Measurements from ENCODE around the gene RABL6. TPM values are rescaled to one million over a fixed set of nuclear protein-coding genes. Genes with fewer than 3 reads are reported as not detected.
"Not testable (repeated sequence)": the region's sequence is repeated elsewhere in the genome, so short reads cannot be mapped to it uniquely, and the experiment has no call there.

The RABL6 gene
- polyA plus RNA-seq, 4 donors = 75.5 to 114 (median 82.3) TPM

DNA sequence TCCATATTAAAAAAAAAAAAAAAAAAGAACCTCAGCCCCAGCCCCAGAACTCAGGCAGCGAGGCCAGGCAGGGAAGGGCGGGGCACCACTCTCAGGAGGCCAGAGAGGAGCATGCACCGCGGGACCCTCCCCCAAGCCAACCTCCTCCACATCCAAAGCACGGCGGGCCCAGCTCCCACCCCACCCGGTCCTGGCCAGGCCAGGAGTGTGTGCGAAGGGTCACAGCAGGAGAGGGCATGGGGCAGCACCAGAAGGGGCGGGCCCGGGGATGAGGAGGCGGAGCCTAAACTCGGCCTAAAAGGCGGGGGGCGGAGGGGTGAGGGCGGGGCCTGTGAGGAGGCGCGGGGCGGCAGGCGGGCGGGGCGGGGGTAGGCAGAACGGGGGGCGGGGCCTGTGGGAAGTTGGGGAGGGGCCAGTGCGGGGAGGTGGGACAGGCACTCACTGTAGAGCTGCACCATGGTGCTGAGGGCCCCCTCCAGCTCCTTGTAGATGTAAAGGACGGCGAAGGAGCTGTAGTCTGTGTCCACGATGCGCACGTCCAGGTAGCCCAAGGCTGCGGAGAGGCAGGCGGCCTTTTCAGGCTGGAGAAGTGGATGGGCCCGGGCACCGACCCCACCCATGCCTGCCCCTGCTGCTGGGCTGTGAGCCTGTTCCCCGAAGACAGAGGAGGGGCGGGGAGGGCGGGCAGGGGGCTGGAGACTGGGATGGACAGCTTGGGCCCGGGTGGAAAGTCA, 44.7 kb upstream of the RABL6 start:
- H3K27ac ChIP-seq (ENCODE audit: low read depth in 1 of 3, low read length in 2 of 3) = no peak overlapping the region
- H3K4me3 ChIP-seq (ENCODE audit: low read depth in 1 of 3, low read length in 3 of 3) = no peak overlapping the region
- peak; percentile 20 to 65 for DNase-seq
- no peaks in the 10 kb centered on the region for H3K27me3 ChIP-seq (ENCODE audit: control insufficient read depth in 3 of 3, insufficient read depth in 3 of 3, low read length in 3 of 3)
- H3K9me3 ChIP-seq (ENCODE audit: control insufficient read depth in 2 of 2, insufficient read depth in 1 of 2, low read depth in 1 of 2, low read length in 1 of 2) = peaks cover 0 to 11% of the 10 kb centered on the region in 2 donors
- H3K36me3 ChIP-seq (ENCODE audit: control insufficient read depth in 3 of 3, insufficient read depth in 2 of 3, low read depth in 1 of 3, low read length in 3 of 3) = no peaks in the 10 kb centered on the region
- no peak for FAIRE-seq
- H3K4me1 ChIP-seq (ENCODE audit: control insufficient read depth in 3 of 3, insufficient read depth in 2 of 3, low read depth in 1 of 3, low read length in 2 of 3) = peaks cover 0 to 17% (median 0%) of the 10 kb centered on the region in 3 donors
- 20 to 21% (median 21%) methylated on average over 30 to 37 of the region's 37 CpGs for WGBS, 3 donors

DNA sequence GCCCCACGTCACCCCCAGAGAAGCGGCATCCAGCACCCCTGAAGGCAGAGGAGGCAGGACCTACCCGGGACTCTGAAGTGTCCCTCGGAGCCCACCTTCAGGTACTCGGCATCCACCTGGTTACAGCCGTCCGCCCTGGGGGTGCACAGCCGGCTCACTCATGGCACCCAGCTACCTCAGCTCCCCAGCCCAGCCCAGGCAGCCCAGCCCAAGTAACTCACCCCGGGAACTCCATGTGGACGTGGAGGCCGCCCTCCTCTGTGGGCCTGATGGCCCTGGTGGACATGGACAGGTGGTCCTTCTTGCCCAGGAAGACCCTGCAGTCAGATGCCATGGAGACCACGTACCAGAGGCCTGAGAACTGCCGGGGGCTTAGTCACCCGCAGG, 44.1 kb upstream of the RABL6 start:
- Histone ChIP-seq H3K27ac (ENCODE audit: low read depth in 1 of 3, low read length in 2 of 3) (no peak overlapping the region), H3K27me3 (ENCODE audit: control insufficient read depth in 3 of 3, insufficient read depth in 3 of 3, low read length in 3 of 3) (no peaks in the 10 kb centered on the region), H3K36me3 (ENCODE audit: control insufficient read depth in 3 of 3, insufficient read depth in 2 of 3, low read depth in 1 of 3, low read length in 3 of 3) (no peaks in the 10 kb centered on the region), H3K4me3 (ENCODE audit: low read depth in 1 of 3, low read length in 3 of 3) (no peak overlapping the region), H3K9me3 (ENCODE audit: control insufficient read depth in 2 of 2, insufficient read depth in 1 of 2, low read depth in 1 of 2, low read length in 1 of 2) (peaks cover 0 to 11% of the 10 kb centered on the region in 2 donors), H3K4me1 (ENCODE audit: control insufficient read depth in 3 of 3, insufficient read depth in 2 of 3, low read depth in 1 of 3, low read length in 2 of 3) (peaks cover 0 to 17% (median 0%) of the 10 kb centered on the region in 3 donors)
- no peak for DNase-seq
- WGBS, 3 donors = 85 to 87% (median 86%) methylated on average over 14 of the region's 14 CpGs
- no peak for FAIRE-seq

DNA sequence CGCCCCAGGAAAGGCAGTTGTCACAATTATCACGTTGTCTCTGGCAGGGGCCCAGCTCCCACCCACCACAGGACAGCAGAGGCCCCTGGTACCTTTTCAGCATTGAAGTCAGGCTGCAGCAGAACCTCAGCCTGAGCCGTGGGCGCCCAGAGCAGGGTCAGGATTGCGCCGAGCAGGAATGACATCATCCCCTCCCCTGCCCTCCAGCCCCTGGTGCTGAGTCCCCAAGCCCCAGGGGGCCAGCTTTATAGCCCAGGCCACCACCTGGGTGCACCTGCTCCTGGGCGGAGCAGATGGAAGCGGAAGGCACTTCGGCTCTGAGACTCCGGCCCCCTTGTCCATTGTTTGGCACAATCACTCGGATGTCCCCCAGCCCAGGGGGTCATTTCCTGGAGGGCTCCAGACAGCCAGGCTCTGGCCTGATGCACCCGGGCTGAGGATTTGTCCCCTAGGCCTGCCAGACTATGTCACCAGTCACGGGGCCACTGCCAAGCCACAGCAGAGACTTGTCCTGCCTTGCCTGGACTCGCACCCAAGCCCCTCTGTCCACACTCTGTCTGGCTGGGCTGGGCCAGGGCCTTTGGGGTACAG, 43.4 kb upstream of the RABL6 start, which contains the start of gene LCN15:
TSS of gene LCN15 (minus strand) at position 218 of the 591 bp plus-strand sequence. CDS start at position 188, 30 bp downstream.
- Histone ChIP-seq H3K27ac (ENCODE audit: low read depth in 1 of 3, low read length in 2 of 3) (no peak within 1 kb of the TSS), H3K36me3 (ENCODE audit: control insufficient read depth in 3 of 3, insufficient read depth in 2 of 3, low read depth in 1 of 3, low read length in 3 of 3) (no peaks in the 10 kb centered on the region), H3K27me3 (ENCODE audit: control insufficient read depth in 3 of 3, insufficient read depth in 3 of 3, low read length in 3 of 3) (no peaks in the 10 kb centered on the region), H3K4me3 (ENCODE audit: low read depth in 1 of 3, low read length in 3 of 3) (no peak within 1 kb of the TSS), H3K4me1 (ENCODE audit: control insufficient read depth in 3 of 3, insufficient read depth in 2 of 3, low read depth in 1 of 3, low read length in 2 of 3) (peaks cover 0 to 17% (median 0%) of the 10 kb centered on the region in 3 donors), H3K9me3 (ENCODE audit: control insufficient read depth in 2 of 2, insufficient read depth in 1 of 2, low read depth in 1 of 2, low read length in 1 of 2) (peaks cover 0 to 11% of the 10 kb centered on the region in 2 donors)
- DNase-seq (peak in 1 of 2 donors; percentile 52), FAIRE-seq (no peak)
- WGBS, 3 donors = 26 to 56% (median 53%) methylated on average over 14 of the region's 14 CpGs

DNA sequence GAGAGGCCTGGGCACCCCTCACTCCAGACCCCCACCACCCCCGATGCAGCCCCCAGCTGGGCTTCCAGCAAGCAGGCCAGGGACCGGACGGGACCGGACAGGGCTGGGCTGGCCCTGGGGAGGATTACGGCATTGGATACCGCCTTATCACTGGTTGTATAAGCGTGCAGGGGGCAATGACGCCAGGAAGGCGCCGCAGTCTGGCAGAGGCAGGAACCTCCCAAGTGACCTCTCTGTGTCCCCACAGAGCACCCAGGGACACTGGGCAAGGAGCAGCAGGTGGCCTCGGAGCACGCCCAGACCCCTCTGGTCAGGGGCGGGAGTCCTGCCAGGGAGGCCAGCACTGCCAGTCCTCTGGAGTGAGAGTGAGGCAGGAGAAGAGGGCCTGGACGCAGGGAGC, 42.7 kb upstream of the RABL6 start:
- DNase-seq = peak in 1 of 2 donors; percentile 49
- no peaks in the 10 kb centered on the region for H3K36me3 ChIP-seq (ENCODE audit: control insufficient read depth in 3 of 3, insufficient read depth in 2 of 3, low read depth in 1 of 3, low read length in 3 of 3)
- peaks cover 0 to 20% (median 0%) of the 10 kb centered on the region in 3 donors for H3K4me1 ChIP-seq (ENCODE audit: control insufficient read depth in 3 of 3, insufficient read depth in 2 of 3, low read depth in 1 of 3, low read length in 2 of 3)
- no peaks in the 10 kb centered on the region for H3K27me3 ChIP-seq (ENCODE audit: control insufficient read depth in 3 of 3, insufficient read depth in 3 of 3, low read length in 3 of 3)
- no peak for FAIRE-seq
- 49 to 84% (median 68%) methylated on average over 14 of the region's 14 CpGs for WGBS, 3 donors
- no peak overlapping the region for H3K4me3 ChIP-seq (ENCODE audit: low read depth in 1 of 3, low read length in 3 of 3)
- H3K27ac ChIP-seq (ENCODE audit: low read depth in 1 of 3, low read length in 2 of 3) = no peak overlapping the region
- H3K9me3 ChIP-seq (ENCODE audit: control insufficient read depth in 2 of 2, insufficient read depth in 1 of 2, low read depth in 1 of 2, low read length in 1 of 2) = peaks cover 0 to 11% of the 10 kb centered on the region in 2 donors

DNA sequence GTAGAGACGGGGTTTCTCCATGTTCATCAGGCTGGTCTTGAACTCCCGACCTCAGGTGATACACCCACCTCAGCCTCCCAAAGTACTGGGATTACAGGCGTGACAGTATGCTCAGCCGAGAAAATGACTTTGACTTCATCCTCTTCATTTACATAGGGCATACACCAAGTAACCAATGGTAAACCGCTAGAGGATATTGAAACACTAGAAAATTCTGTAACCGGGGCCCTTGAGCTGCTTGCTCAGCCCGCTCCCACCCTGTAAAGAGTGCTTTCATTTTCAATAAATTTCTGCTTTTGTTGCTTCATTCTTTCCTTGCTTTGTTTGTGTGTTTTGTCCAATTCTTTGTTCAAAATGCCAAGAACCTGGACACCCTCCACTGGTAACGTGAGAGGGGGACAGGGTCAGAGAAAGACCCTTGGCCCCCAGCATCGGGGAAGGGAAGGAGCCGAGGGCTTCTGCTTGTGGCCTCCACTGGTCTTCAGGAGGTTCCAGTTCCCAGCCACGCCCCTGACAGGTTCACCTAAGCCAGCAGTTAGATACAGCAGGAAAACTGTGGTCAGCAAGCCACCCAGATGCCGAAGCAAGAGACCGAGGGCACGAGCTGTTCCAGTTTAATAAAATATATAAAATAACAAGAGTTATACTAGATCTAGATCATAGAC, 41.9 kb upstream of the RABL6 start:
- H3K4me3 ChIP-seq (ENCODE audit: low read depth in 1 of 3, low read length in 3 of 3); H3K27me3 ChIP-seq (ENCODE audit: control insufficient read depth in 3 of 3, insufficient read depth in 3 of 3, low read length in 3 of 3); H3K36me3 ChIP-seq (ENCODE audit: control insufficient read depth in 3 of 3, insufficient read depth in 2 of 3, low read depth in 1 of 3, low read length in 3 of 3); FAIRE-seq; DNase-seq: not testable (repeated sequence)
- peak overlapping the region in 1 of 3 donors; percentile 67 for H3K27ac ChIP-seq (ENCODE audit: low read depth in 1 of 3, low read length in 2 of 3)
- H3K4me1 ChIP-seq (ENCODE audit: control insufficient read depth in 3 of 3, insufficient read depth in 2 of 3, low read depth in 1 of 3, low read length in 2 of 3) = peaks cover 0 to 20% (median 0%) of the 10 kb centered on the region in 3 donors
- H3K9me3 ChIP-seq (ENCODE audit: control insufficient read depth in 2 of 2, insufficient read depth in 1 of 2, low read depth in 1 of 2, low read length in 1 of 2) = peaks cover 0 to 11% of the 10 kb centered on the region in 2 donors
- 24 to 69% (median 38%) methylated on average over 14 of the region's 14 CpGs for WGBS, 3 donors

DNA sequence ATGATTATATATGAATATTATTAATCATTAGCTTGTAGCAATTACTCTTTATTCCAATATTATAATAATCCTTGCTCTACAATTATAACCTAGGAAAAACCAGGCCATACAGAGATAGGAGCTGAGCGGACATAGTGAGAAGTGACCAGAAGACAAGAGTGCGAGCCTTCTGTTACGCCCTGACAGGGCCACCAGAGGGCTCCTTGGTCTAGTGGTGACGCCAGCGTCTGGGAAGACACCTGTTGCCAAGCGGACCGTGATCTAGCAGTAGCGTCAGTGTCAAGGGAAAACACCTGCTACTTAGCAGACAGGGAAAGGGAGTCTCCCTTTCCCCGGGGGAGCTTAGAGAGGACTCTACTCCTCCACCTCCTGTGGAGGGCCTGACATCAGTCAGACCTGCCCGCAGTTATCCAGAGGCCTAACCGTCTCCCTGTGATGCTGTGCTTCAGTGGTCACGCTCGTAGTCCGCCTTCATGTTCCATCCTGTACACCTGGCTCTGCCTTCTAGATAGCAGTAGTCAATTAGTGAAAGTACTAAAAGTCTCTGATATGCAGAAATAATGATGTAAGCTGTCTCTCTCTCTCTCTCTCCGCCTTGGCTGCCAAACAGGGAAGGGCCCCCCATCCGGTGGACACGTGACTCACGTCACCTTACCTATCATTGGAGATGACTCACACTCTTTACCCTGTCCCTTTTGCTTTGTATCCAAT, 41.2 kb upstream of the RABL6 start:
- not testable (repeated sequence) for H3K27ac ChIP-seq (ENCODE audit: low read depth in 1 of 3, low read length in 2 of 3); H3K4me3 ChIP-seq (ENCODE audit: low read depth in 1 of 3, low read length in 3 of 3); H3K36me3 ChIP-seq (ENCODE audit: control insufficient read depth in 3 of 3, insufficient read depth in 2 of 3, low read depth in 1 of 3, low read length in 3 of 3); FAIRE-seq; H3K27me3 ChIP-seq (ENCODE audit: control insufficient read depth in 3 of 3, insufficient read depth in 3 of 3, low read length in 3 of 3)
- Histone ChIP-seq H3K9me3 (ENCODE audit: control insufficient read depth in 2 of 2, insufficient read depth in 1 of 2, low read depth in 1 of 2, low read length in 1 of 2) (peaks cover 0 to 11% of the 10 kb centered on the region in 2 donors), H3K4me1 (ENCODE audit: control insufficient read depth in 3 of 3, insufficient read depth in 2 of 3, low read depth in 1 of 3, low read length in 2 of 3) (peaks cover 0 to 20% (median 0%) of the 10 kb centered on the region in 3 donors)
- peak in 1 of 2 donors; percentile 73 for DNase-seq
- 17 to 42% (median 32%) methylated on average over 12 to 18 of the region's 18 CpGs for WGBS, 3 donors

DNA sequence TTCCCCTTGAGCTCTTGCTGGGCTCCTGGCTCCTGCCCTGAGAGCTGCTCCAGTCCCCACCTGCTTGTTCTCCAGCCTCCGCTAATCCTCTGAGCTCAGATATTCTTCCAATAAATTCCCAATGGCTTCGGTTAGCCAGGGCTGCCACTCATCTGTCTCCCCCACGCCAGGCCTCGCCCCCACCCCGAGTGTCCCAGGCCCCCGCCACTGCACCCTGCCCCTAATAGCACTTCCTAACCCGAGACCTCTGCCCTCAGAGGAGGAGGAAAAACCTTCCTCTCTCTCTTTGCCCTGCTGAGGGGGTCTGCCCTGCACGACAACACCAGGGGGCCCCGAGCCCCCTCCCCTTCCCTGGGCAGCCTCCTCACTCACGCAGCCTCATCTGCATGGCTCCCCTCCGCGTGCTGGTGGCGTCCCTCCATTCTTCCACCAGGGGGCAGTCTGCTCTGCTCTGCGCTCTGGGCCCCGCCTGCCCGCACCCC, 38.0 kb upstream of the RABL6 start:
- Histone ChIP-seq H3K4me3 (ENCODE audit: low read depth in 1 of 3, low read length in 3 of 3) (no peak overlapping the region), H3K4me1 (ENCODE audit: control insufficient read depth in 3 of 3, insufficient read depth in 2 of 3, low read depth in 1 of 3, low read length in 2 of 3) (peaks cover 0 to 8% (median 0%) of the 10 kb centered on the region in 3 donors), H3K27ac (ENCODE audit: low read depth in 1 of 3, low read length in 2 of 3) (no peak overlapping the region), H3K9me3 (ENCODE audit: control insufficient read depth in 2 of 2, insufficient read depth in 1 of 2, low read depth in 1 of 2, low read length in 1 of 2) (peaks cover 1 to 28% of the 10 kb centered on the region in 2 donors), H3K27me3 (ENCODE audit: control insufficient read depth in 3 of 3, insufficient read depth in 3 of 3, low read length in 3 of 3) (no peaks in the 10 kb centered on the region), H3K36me3 (ENCODE audit: control insufficient read depth in 3 of 3, insufficient read depth in 2 of 3, low read depth in 1 of 3, low read length in 3 of 3) (no peaks in the 10 kb centered on the region)
- DNase-seq = peak in 1 of 2 donors; percentile 47
- no peak for FAIRE-seq
- WGBS, 3 donors = 6 to 12% (median 10%) methylated on average over 11 to 16 of the region's 16 CpGs
